ENCODE results near the gene LOXL1.

Gene LOXL1

GRCh38 chr15:73885954-73886700 lies 40.1 kb upstream of the LOXL1 start:
- DNase-seq (ENCODE audit: low spot score) = no peak
- no peak for TF ChIP-seq CTCF (IDR thresholded peaks at IDR 0.05; ENCODE audit: extremely low read depth, insufficient read depth, missing control alignments)
- in situ Hi-C loops (cut with MboI; ENCODE audit: low pct_unique_long_range_greater_than_20kb, low sequenced_read_pairs, unreplicated experiment) = no loop called here

GRCh38 chr15:73886717-73887345 lies 39.4 kb upstream of the LOXL1 start:
- in situ Hi-C loops (cut with MboI; ENCODE audit: low pct_unique_long_range_greater_than_20kb, low sequenced_read_pairs, unreplicated experiment) = no loop called here
- TF ChIP-seq CTCF (IDR thresholded peaks at IDR 0.05; ENCODE audit: extremely low read depth, insufficient read depth, missing control alignments) = no peak
- no peak for DNase-seq (ENCODE audit: low spot score)

DNA sequence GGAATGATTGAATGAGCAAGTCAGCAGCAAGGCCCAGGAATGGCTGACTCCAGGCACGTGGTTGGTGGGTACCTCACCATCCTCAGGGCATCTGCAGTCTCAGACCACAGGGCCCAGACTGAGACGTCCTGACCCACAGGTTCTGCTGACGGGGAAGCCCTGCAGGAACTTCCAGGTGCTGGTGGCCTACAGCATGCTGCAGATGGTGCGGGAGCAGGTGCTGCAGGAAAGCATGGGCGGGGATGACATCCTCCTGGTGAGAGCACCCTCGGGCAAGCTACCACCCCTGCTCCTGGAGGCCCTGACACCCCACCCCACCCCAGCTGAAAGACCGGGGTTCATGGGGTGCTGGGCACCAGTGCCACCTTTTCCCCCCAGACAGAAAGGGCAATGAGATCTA lies 38.8 kb upstream of the LOXL1 start:
- DNase-seq (ENCODE audit: low spot score) = no peak
- TF ChIP-seq CTCF (IDR thresholded peaks at IDR 0.05; ENCODE audit: extremely low read depth, insufficient read depth, missing control alignments) = no peak
- in situ Hi-C loops (cut with MboI; ENCODE audit: low pct_unique_long_range_greater_than_20kb, low sequenced_read_pairs, unreplicated experiment) = no loop called here

GRCh38 chr15:73888224-73889041 lies 37.8 kb upstream of the LOXL1 start:
- no peak for DNase-seq (ENCODE audit: low spot score)
- in situ Hi-C loops (cut with MboI; ENCODE audit: low pct_unique_long_range_greater_than_20kb, low sequenced_read_pairs, unreplicated experiment) = no loop called here
- TF ChIP-seq CTCF (IDR thresholded peaks at IDR 0.05; ENCODE audit: extremely low read depth, insufficient read depth, missing control alignments) = no peak

DNA sequence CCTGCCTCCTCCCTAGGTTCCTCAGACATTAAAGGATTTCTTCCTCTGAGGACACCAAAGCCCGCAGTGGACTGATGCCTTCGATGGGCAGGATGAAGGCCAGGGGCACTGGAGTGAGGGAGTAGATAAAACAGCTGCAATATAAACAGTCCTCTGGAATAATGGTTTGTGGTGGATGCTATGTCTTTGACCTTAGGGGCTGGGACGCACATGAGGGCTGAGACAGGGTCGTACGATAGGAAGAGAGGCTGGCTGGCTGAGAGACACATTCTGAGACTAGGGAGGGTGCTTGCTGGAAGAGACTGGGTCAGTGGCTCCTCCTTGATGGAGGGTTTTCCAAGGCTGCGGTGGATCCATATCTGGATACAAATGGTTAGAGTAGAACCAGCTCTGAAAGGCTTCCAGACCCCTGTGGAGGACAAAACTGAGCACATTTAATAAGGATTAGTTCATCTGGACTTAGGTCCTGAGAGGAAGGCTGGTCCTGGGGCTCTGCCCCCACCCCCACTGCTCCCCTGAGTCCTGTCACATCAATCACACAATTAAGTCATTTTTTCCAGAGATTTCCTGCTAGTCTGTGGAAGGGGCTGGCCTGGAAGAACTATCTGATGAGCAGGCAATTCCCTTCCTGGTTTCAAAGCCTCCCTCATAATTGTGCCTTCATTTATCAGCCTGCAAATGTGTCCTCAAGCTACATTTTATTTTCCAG lies 37.1 kb upstream of the LOXL1 start:
- no peak for DNase-seq (ENCODE audit: low spot score)
- in situ Hi-C loops (cut with MboI; ENCODE audit: low pct_unique_long_range_greater_than_20kb, low sequenced_read_pairs, unreplicated experiment) = no loop called here
- no peak for TF ChIP-seq CTCF (IDR thresholded peaks at IDR 0.05; ENCODE audit: extremely low read depth, insufficient read depth, missing control alignments)

DNA sequence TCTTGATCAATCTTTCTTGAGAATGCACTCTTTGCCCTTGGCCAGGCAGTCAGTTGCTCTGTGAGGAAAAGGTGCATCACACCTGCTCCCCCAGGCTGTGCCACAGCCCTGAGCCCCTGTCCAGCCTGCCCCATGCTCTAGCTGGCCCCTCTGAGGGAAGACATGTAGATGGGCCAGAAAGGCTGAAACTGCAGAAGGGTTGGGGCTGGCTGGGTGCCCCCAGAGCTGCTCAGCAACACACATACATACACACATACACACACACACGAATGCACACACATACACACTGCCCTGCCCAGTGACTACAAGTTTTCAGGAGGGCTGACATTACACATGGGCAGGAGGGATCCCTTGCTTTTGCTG lies 36.5 kb upstream of the LOXL1 start:
- no peak for DNase-seq (ENCODE audit: low spot score)
- in situ Hi-C loops (cut with MboI; ENCODE audit: low pct_unique_long_range_greater_than_20kb, low sequenced_read_pairs, unreplicated experiment) = no loop called here
- no peak for TF ChIP-seq CTCF (IDR thresholded peaks at IDR 0.05; ENCODE audit: extremely low read depth, insufficient read depth, missing control alignments)

Measured in GM13977 (cell line).